ENCODE measurements around the gene NUP214.

GRCh38 chr9:131178926-131179325 lies 53.5 kb downstream of the NUP214 start:
- TF ChIP-seq CTCF (IDR thresholded peaks at IDR 0.05) (no peak), POLR2A (IDR thresholded peaks at IDR 0.05) (no peak)

Measured in uterus (tissue), 2 donors.